ENCODE results near the gene MYO16. TPM values are rescaled to one million over a fixed set of nuclear protein-coding genes. Genes with fewer than 3 reads are reported as not detected.
A peak's percentile ranks its signal among the peaks of the same experiment; 100 is the strongest.

The MYO16 gene
- total RNA-seq, 3 donors from 2014 or later, result 0.15 to 0.48 (median 0.33) TPM

- H3K4me3 ChIP-seq, result no peak overlapping the region
- TF ChIP-seq POLR2AphosphoS5 (IDR thresholded peaks at IDR 0.05) (no peak), POLR2A (IDR thresholded peaks at IDR 0.05) (no peak), CTCF (IDR thresholded peaks at IDR 0.05) (no peak)
Observed at GRCh38 chr13:109141706-109142105, 512.3 kb downstream of the MYO16 start.

GRCh38 chr13:109144693-109145437, 515.5 kb downstream of the MYO16 start:
- peaks cover 0 to 14% of the 10 kb centered on the region in 2 donors for H3K27me3 ChIP-seq
- no peaks in the 10 kb centered on the region for H3K4me1 ChIP-seq
- no peaks in the 10 kb centered on the region for H3K9me3 ChIP-seq
- intact Hi-C loops (cut with DNase I; ENCODE audit: low total_unique reads), result no loop called here
- TF ChIP-seq POLR2A (IDR thresholded peaks at IDR 0.05), result no peak
- TF ChIP-seq CTCF (IDR thresholded peaks at IDR 0.05), result no peak
- H3K4me3 ChIP-seq, result no peak overlapping the region
- no peak overlapping the region for H3K27ac ChIP-seq
- no peaks in the 10 kb centered on the region for H3K36me3 ChIP-seq
- DNase-seq (ENCODE audit: low spot score in 2 of 2), result no peak

More at GRCh38 chr13:109141706-109142105, 512.3 kb downstream of the MYO16 start:
- H3K36me3 ChIP-seq, result no peaks in the 10 kb centered on the region
- H3K4me1 ChIP-seq, result no peaks in the 10 kb centered on the region
- H3K27ac ChIP-seq, result no peak overlapping the region
- peaks cover 0 to 14% of the 10 kb centered on the region in 2 donors for H3K27me3 ChIP-seq
- H3K9me3 ChIP-seq, result no peaks in the 10 kb centered on the region
- intact Hi-C loops (cut with DNase I; ENCODE audit: low total_unique reads), result no loop called here
- no peak for DNase-seq (ENCODE audit: low spot score in 2 of 2)

GRCh38 chr13:109145631-109146030, 516.2 kb downstream of the MYO16 start:
- peak; percentile 57 to 74 (median 67) for TF ChIP-seq CTCF (IDR thresholded peaks at IDR 0.05)
- no peak for TF ChIP-seq POLR2A (IDR thresholded peaks at IDR 0.05)
- peak in 1 of 3 donors; percentile 52 for TF ChIP-seq POLR2AphosphoS5 (IDR thresholded peaks at IDR 0.05)
- DNase-seq (ENCODE audit: low spot score in 2 of 2), result no peak
- Histone ChIP-seq H3K27ac (no peak overlapping the region), H3K27me3 (peaks cover 0 to 6% of the 10 kb centered on the region in 2 donors), H3K4me3 (no peak overlapping the region), H3K9me3 (no peaks in the 10 kb centered on the region), H3K36me3 (no peaks in the 10 kb centered on the region), H3K4me1 (no peaks in the 10 kb centered on the region)
- intact Hi-C loops (cut with DNase I; ENCODE audit: low total_unique reads), result no loop called here

GRCh38 chr13:109146393-109146792, 517.0 kb downstream of the MYO16 start:
- H3K27me3 ChIP-seq, result no peaks in the 10 kb centered on the region
- intact Hi-C loops (cut with DNase I; ENCODE audit: low total_unique reads), result no loop called here
- H3K36me3 ChIP-seq, result no peaks in the 10 kb centered on the region
- TF ChIP-seq POLR2AphosphoS5 (IDR thresholded peaks at IDR 0.05), result no peak
- no peaks in the 10 kb centered on the region for H3K9me3 ChIP-seq
- no peak for DNase-seq (ENCODE audit: low spot score in 2 of 2)
- H3K27ac ChIP-seq, result no peak overlapping the region
- no peaks in the 10 kb centered on the region for H3K4me1 ChIP-seq
- H3K4me3 ChIP-seq, result no peak overlapping the region

- DNase-seq (ENCODE audit: low spot score in 2 of 2), result no peak
- Histone ChIP-seq H3K9me3 (no peaks in the 10 kb centered on the region), H3K27ac (no peak overlapping the region), H3K4me3 (no peak overlapping the region), H3K4me1 (no peaks in the 10 kb centered on the region), H3K36me3 (no peaks in the 10 kb centered on the region), H3K27me3 (no peaks in the 10 kb centered on the region)
- no peak for TF ChIP-seq CTCF (IDR thresholded peaks at IDR 0.05)
- intact Hi-C loops (cut with DNase I; ENCODE audit: low total_unique reads), result no loop called here
Observed at GRCh38 chr13:109146912-109147647, 517.7 kb downstream of the MYO16 start.

All from breast epithelium (tissue), 4 donors.